Muscle layer of duodenum (tissue), 2 donors: Measurements from ENCODE around the gene IMPDH1.

Experiments
- H3K27ac ChIP-seq: one replicate; pipeline ENCODE4 v1.7.0; 2013; ENCODE audit warnings: mild to moderate bottlenecking, low read length
- H3K27me3 ChIP-seq: one replicate; pipeline ENCODE4 v1.7.0; 2013; ENCODE audit warnings: low read depth, mild to moderate bottlenecking, control low read depth, low read length
- H3K36me3 ChIP-seq, 2 donors: one replicate each; pipeline ENCODE4 v1.7.0; 2013; ENCODE audit warnings: low read length in 2 of 2, control low read depth in 1 of 2, mild to moderate bottlenecking in 1 of 2; ENCODE audit not compliant: insufficient read depth in 2 of 2, control insufficient read depth in 1 of 2
- H3K4me1 ChIP-seq, 2 donors: one replicate each; pipeline ENCODE4 v1.7.0; 2013; ENCODE audit warnings: low read length in 2 of 2, mild to moderate bottlenecking in 2 of 2, control low read depth in 1 of 2, moderate library complexity in 1 of 2; ENCODE audit not compliant: insufficient read depth in 2 of 2, control insufficient read depth in 1 of 2
- H3K4me3 ChIP-seq, 2 donors: one replicate each; pipeline ENCODE4 v1.7.0; 2013; ENCODE audit warnings: low read length in 2 of 2, low read depth in 1 of 2, mild to moderate bottlenecking in 1 of 2
- H3K9me3 ChIP-seq, 2 donors: one replicate each; pipeline ENCODE4 v1.7.0; 2013; ENCODE audit warnings: low read length in 2 of 2, control low read depth in 1 of 2, mild to moderate bottlenecking in 1 of 2; ENCODE audit not compliant: control insufficient read depth in 1 of 2
- donor health status: healthy.

The IMPDH1 gene

DNA sequence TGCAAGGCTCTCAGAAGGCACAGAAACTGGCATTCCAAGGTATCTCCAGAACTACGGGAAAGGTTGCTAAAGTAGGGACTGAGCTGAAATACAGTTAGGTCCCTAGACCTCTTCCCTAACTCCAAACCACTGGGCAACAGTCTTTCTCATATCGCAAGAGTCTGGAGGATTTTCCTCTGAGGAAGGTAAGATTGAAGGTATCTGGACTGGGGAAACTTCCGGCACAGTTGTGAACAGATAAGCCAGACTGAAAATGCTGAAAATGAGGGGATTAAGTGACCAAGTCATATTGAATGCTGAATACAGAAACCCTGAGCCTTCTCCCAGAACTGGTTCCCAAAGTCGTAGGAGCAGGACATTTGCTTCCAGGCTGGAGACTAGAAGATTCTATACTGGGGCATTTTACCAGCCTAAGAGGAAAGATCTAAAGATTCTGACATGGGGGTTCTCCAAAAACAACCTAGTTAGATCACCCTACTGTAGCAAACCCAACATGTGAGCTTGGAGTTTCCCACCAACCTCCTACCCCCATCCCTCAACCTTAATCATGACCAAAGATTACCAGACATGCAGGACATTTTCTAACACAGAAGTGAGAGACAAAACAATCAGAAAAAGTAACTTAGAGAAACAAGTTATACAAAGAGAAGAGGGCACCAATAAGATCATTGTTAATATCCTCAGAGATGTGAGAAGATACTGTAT is 45.5 kb downstream of the IMPDH1 start:
- H3K36me3 ChIP-seq, result no peaks in the 10 kb centered on the region
- H3K27me3 ChIP-seq, result peaks cover 18% of the 10 kb centered on the region
- no peak overlapping the region for H3K27ac ChIP-seq
- H3K4me1 ChIP-seq, result peaks cover 0 to 18% of the 10 kb centered on the region in 2 donors
- H3K4me3 ChIP-seq, result no peak overlapping the region
- no peaks in the 10 kb centered on the region for H3K9me3 ChIP-seq

DNA sequence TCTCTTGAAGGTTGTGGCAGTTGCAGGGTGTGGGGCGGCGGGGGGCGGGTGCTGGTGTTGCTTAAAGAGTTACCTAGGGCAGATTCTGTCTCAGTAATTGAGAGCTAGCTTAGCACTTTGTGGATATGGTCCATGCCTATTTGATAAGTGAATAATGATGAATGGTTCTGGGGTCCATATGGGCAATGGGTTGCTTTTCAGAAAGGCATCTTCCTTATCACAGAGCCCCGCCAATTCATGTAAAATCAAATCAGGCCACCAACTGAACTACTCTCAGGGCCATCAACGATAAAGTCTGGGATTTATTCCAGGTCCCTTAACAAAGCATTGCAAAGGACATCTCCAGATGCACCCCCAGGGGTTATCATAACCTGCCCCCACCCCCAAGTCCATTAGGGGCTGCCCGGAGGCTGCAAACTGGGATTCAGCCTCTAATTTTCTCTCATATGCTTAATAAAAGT is 46.5 kb downstream of the IMPDH1 start:
- Histone ChIP-seq H3K36me3 (no peaks in the 10 kb centered on the region), H3K4me1 (peaks cover 0 to 18% of the 10 kb centered on the region in 2 donors), H3K9me3 (no peaks in the 10 kb centered on the region), H3K4me3 (no peak overlapping the region), H3K27me3 (peaks cover 18% of the 10 kb centered on the region), H3K27ac (no peak overlapping the region)

GRCh38 chr7:128362670-128363069 is 47.1 kb downstream of the IMPDH1 start:
- Histone ChIP-seq H3K4me3 (no peak overlapping the region), H3K9me3 (no peaks in the 10 kb centered on the region), H3K4me1 (peaks cover 0 to 18% of the 10 kb centered on the region in 2 donors), H3K27ac (no peak overlapping the region), H3K27me3 (peaks cover 18% of the 10 kb centered on the region), H3K36me3 (no peaks in the 10 kb centered on the region)

GRCh38 chr7:128361411-128362379 is 48.1 kb downstream of the IMPDH1 start, which contains the start of gene PRRT4:
Gene PRRT4, minus strand, starts transcription at chr7:128361690.
- Histone ChIP-seq H3K27me3 (peaks cover 18% of the 10 kb centered on the region), H3K36me3 (no peaks in the 10 kb centered on the region)

GRCh38 chr7:128360359-128360678 is 49.5 kb downstream of the IMPDH1 start:
- Histone ChIP-seq H3K4me3 (peak overlapping the region in 1 of 2 donors; percentile 59), H3K27ac (no peak overlapping the region), H3K9me3 (no peaks in the 10 kb centered on the region), H3K4me1 (peaks cover 0 to 18% of the 10 kb centered on the region in 2 donors), H3K36me3 (no peaks in the 10 kb centered on the region), H3K27me3 (peaks cover 18% of the 10 kb centered on the region)

More at GRCh38 chr7:128361411-128362379, 48.1 kb downstream of the IMPDH1 start, which contains the start of gene PRRT4:
- H3K4me1 ChIP-seq, result peaks cover 0 to 18% of the 10 kb centered on the region in 2 donors
- peak within 1 kb of the TSS; percentile 37 to 59 for H3K4me3 ChIP-seq
- no peak within 1 kb of the TSS for H3K27ac ChIP-seq
- no peaks in the 10 kb centered on the region for H3K9me3 ChIP-seq

GRCh38 chr7:128359939-128360338 is 49.8 kb downstream of the IMPDH1 start:
- no peak overlapping the region for H3K4me3 ChIP-seq
- H3K36me3 ChIP-seq, result no peaks in the 10 kb centered on the region
- peaks cover 18% of the 10 kb centered on the region for H3K27me3 ChIP-seq
- no peaks in the 10 kb centered on the region for H3K9me3 ChIP-seq
- H3K4me1 ChIP-seq, result peaks cover 0 to 18% of the 10 kb centered on the region in 2 donors
- H3K27ac ChIP-seq, result no peak overlapping the region

GRCh38 chr7:128359336-128359735 is 50.4 kb downstream of the IMPDH1 start:
- Histone ChIP-seq H3K4me1 (peaks cover 0 to 18% of the 10 kb centered on the region in 2 donors), H3K27me3 (peaks cover 18% of the 10 kb centered on the region), H3K4me3 (no peak overlapping the region), H3K27ac (no peak overlapping the region), H3K36me3 (no peaks in the 10 kb centered on the region), H3K9me3 (no peaks in the 10 kb centered on the region)

- no peak overlapping the region for H3K27ac ChIP-seq
- peaks cover 18% of the 10 kb centered on the region for H3K27me3 ChIP-seq
- H3K36me3 ChIP-seq, result no peaks in the 10 kb centered on the region
- H3K4me3 ChIP-seq, result no peak overlapping the region
- H3K4me1 ChIP-seq, result peaks cover 0 to 18% of the 10 kb centered on the region in 2 donors
- H3K9me3 ChIP-seq, result no peaks in the 10 kb centered on the region
Observed at GRCh38 chr7:128358233-128358632, 51.5 kb downstream of the IMPDH1 start.

- H3K27ac ChIP-seq, result no peak overlapping the region
- no peaks in the 10 kb centered on the region for H3K9me3 ChIP-seq
- no peaks in the 10 kb centered on the region for H3K36me3 ChIP-seq
- H3K4me1 ChIP-seq, result peaks cover 0 to 18% of the 10 kb centered on the region in 2 donors
- no peak overlapping the region for H3K4me3 ChIP-seq
- peaks cover 20% of the 10 kb centered on the region for H3K27me3 ChIP-seq
Observed at GRCh38 chr7:128357217-128357613, 52.6 kb downstream of the IMPDH1 start.

DNA sequence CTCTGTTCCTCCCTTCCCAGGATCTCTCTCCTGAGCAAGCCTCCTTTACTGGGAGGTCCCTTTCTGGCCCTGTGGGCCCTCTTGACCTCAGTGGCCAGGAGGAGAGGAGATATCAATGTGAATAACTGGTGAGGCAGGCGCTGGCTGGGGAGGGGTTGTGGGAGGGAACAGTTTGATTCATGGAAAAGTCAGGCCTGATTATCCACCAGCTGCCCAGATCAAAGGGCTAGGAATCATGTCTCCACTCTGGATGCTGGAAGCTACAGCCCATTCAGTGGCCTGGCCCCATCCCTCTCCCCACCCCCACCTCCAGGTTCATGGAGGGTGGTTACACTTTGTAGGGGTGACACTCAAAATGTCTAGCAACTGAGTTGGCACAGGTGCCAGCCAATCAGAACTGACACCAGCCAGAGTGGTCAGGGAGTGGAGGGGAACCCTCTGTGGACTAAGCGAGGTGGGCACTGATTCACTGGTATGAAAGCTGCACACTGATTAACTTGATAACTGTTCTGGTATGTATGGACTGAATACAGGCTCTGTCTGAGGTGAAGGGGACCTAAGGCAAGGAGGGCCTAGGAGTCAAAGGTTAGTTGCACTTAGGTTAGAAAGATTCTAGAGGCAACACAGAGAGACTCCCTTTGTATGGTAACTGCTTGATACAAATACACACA is 53.1 kb downstream of the IMPDH1 start:
- no peaks in the 10 kb centered on the region for H3K36me3 ChIP-seq
- H3K4me1 ChIP-seq, result peaks cover 0 to 16% of the 10 kb centered on the region in 2 donors
- H3K27me3 ChIP-seq, result peaks cover 16% of the 10 kb centered on the region
- H3K9me3 ChIP-seq, result no peaks in the 10 kb centered on the region
- H3K27ac ChIP-seq, result no peak overlapping the region
- H3K4me3 ChIP-seq, result no peak overlapping the region

DNA sequence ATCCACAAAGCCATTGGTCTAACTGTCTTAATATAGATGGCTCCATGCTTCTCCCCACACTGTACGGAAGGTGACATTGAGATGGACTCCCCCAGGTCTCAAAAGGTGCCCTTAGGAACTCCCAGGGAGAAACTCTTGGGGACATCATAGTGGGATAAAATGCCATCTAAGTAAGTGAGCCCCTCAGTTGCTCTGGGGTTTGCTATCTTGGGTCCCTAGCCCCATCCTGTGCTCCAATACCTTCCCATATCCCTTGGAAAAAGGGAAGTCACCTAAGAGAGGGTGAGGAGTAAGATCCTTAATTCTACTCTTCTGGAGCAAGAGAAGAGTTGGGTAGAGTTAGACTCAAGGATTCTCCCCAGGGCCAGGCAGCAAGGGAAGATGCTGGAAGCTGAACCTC is 56.2 kb downstream of the IMPDH1 start:
- H3K4me1 ChIP-seq, result peaks cover 0 to 9% of the 10 kb centered on the region in 2 donors
- H3K9me3 ChIP-seq, result no peaks in the 10 kb centered on the region
- H3K4me3 ChIP-seq, result no peak overlapping the region
- H3K27ac ChIP-seq, result no peak overlapping the region
- H3K36me3 ChIP-seq, result no peaks in the 10 kb centered on the region
- peaks cover 20% of the 10 kb centered on the region for H3K27me3 ChIP-seq
